WTC11 (cell line): ENCODE measurements around the gene ARL4D. TPM values are rescaled to one million over a fixed set of nuclear protein-coding genes. Genes with fewer than 3 reads are reported as not detected.

Experiments used
- ATAC-seq: fragments of 200-7000 bp; cut with Tn5 transposase; 2 replicates; pipeline ENCODE4 v1.10.0; 2021; ENCODE audit warnings: mild to moderate bottlenecking, moderate library complexity
- CTCF ChIA-PET: fragments of 300-600 bp; sonication (Branson Sonifier 250); formaldehyde crosslinking; loops from one replicate; lab custom pipeline; 2021; ENCODE audit warnings: antibody characterized with exemption; lab: Charles Lee
- POLR2A ChIA-PET: fragments of 350-600 bp; sonication (Branson Sonifier 250); formaldehyde crosslinking; loops from one replicate; lab custom pipeline; 2021; ENCODE audit warnings: antibody characterized with exemption; lab: Charles Lee
- DNase-seq: peaks from one replicate; pipeline ENCODE4 v3.0.0; 2021; ENCODE audit warnings: low spot score
- H3K27ac Mint-ChIP-seq: 2 replicates; pipeline ENCODE4 v1.8.0; 2021; ENCODE audit warnings: mixed read lengths
- H3K27me3 Mint-ChIP-seq: 2 replicates; pipeline ENCODE4 v1.8.0; 2021; ENCODE audit warnings: low read depth, mild to moderate bottlenecking, moderate library complexity, mixed read lengths
- H3K36me3 Mint-ChIP-seq: 2 replicates; pipeline ENCODE4 v1.8.0; 2021; ENCODE audit warnings: mixed read lengths
- H3K4me1 Mint-ChIP-seq: 2 replicates; pipeline ENCODE4 v1.8.0; 2022; ENCODE audit warnings: mixed read lengths
- H3K4me3 Mint-ChIP-seq: 2 replicates; pipeline ENCODE4 v1.8.0; 2021; ENCODE audit warnings: mild to moderate bottlenecking, moderate library complexity, mixed read lengths
- H3K9me3 Mint-ChIP-seq: 2 replicates; pipeline ENCODE4 v1.8.0; 2021; ENCODE audit warnings: mixed read lengths
- CREB1 ChIP-seq: sonication (generic); formaldehyde crosslinking; IDR thresholded peaks from 2 replicates; pipeline ENCODE4 v1.8.0; 2023; ENCODE audit warnings: mild to moderate bottlenecking, missing genetic modification reagents
- ELF4 ChIP-seq: sonication (generic); formaldehyde crosslinking; IDR thresholded peaks from 2 replicates; pipeline ENCODE4 v1.8.1; 2022; ENCODE audit warnings: low read depth, mild to moderate bottlenecking, moderate library complexity, missing genetic modification reagents
- FOXJ3 ChIP-seq: sonication (generic); formaldehyde crosslinking; IDR thresholded peaks from 2 replicates; pipeline ENCODE4 v1.9.0; 2021; ENCODE audit warnings: missing genetic modification reagents, mild to moderate bottlenecking, borderline replicate concordance
- FOXK1 ChIP-seq: sonication (generic); formaldehyde crosslinking; IDR thresholded peaks from 2 replicates; pipeline ENCODE4 v1.8.0; 2022; ENCODE audit warnings: mild to moderate bottlenecking, moderate library complexity, missing genetic modification reagents
- GABPB1 ChIP-seq: sonication (generic); formaldehyde crosslinking; IDR thresholded peaks from 2 replicates; pipeline ENCODE4 v1.8.1; 2023; ENCODE audit warnings: mild to moderate bottlenecking, missing genetic modification reagents
- IRF2 ChIP-seq: sonication (generic); formaldehyde crosslinking; IDR thresholded peaks from 2 replicates; pipeline ENCODE4 v1.8.0; 2022; ENCODE audit warnings: low read depth, missing genetic modification reagents, borderline replicate concordance
- NFYB ChIP-seq: sonication (generic); formaldehyde crosslinking; conservative IDR thresholded peaks from 2 replicates; pipeline ENCODE4 v1.8.0; 2022; ENCODE audit warnings: low read depth, missing genetic modification reagents
- PRRX2 ChIP-seq: fragments of 250-450 bp; sonication (Bioruptor Pico); IDR thresholded peaks from 2 replicates; pipeline ENCODE4 v1.8.0; 2021; ENCODE audit warnings: mild to moderate bottlenecking
- SOX15 ChIP-seq: fragments of 250-450 bp; sonication (Bioruptor Pico); IDR thresholded peaks from 2 replicates; pipeline ENCODE4 v1.9.0; 2021; ENCODE audit warnings: mild to moderate bottlenecking
- SP1 ChIP-seq: sonication (generic); formaldehyde crosslinking; conservative IDR thresholded peaks from 2 replicates; pipeline ENCODE4 v1.8.1; 2022; ENCODE audit warnings: missing genetic modification reagents
- ZBTB21 ChIP-seq: sonication (generic); formaldehyde crosslinking; IDR thresholded peaks from 2 replicates; pipeline ENCODE4 v1.8.1; 2023; ENCODE audit warnings: mild to moderate bottlenecking, missing genetic modification reagents, borderline replicate concordance
- ZNF121 ChIP-seq: sonication (generic); formaldehyde crosslinking; IDR thresholded peaks from 2 replicates; pipeline ENCODE4 v1.8.0; 2023; ENCODE audit warnings: missing genetic modification reagents
- ZNF219 ChIP-seq: sonication (generic); formaldehyde crosslinking; IDR thresholded peaks from 2 replicates; pipeline ENCODE4 v1.8.0; 2023; ENCODE audit warnings: missing genetic modification reagents, mild to moderate bottlenecking, borderline replicate concordance
- total RNA-seq: library from RNA; stranded (reverse); gene quantifications from 3 replicates; pipeline ENCODE4 v1.2.3, GENCODE V29; 2021
- TF ChIP-seq, protein P1 (sequence below): sonication (generic); formaldehyde crosslinking; IDR thresholded peaks from 2 replicates; pipeline ENCODE4 v1.8.1; 2022; ENCODE audit warnings: low read depth, mild to moderate bottlenecking, moderate library complexity, missing genetic modification reagents, borderline replicate concordance
- TF ChIP-seq, protein P2 (sequence below): sonication (generic); formaldehyde crosslinking; IDR thresholded peaks from 2 replicates; pipeline ENCODE4 v1.8.0; 2022; ENCODE audit warnings: mild to moderate bottlenecking, missing genetic modification reagents
- TF ChIP-seq, protein P3 (sequence below): sonication (generic); formaldehyde crosslinking; IDR thresholded peaks from 2 replicates; pipeline ENCODE4 v1.8.0; 2022; ENCODE audit warnings: mild to moderate bottlenecking, missing genetic modification reagents
- TF ChIP-seq, protein P4 (sequence below): sonication (generic); formaldehyde crosslinking; IDR thresholded peaks from 2 replicates; pipeline ENCODE4 v1.8.0; 2023; ENCODE audit warnings: missing genetic modification reagents
- TF ChIP-seq, protein P5 (sequence below): sonication (generic); formaldehyde crosslinking; IDR thresholded peaks from 2 replicates; pipeline ENCODE4 v1.8.0; 2023; ENCODE audit warnings: missing genetic modification reagents, mild to moderate bottlenecking, borderline replicate concordance
- TF ChIP-seq, protein P6 (sequence below): sonication (generic); formaldehyde crosslinking; IDR thresholded peaks from 2 replicates; pipeline ENCODE4 v1.8.1; 2023; ENCODE audit warnings: mild to moderate bottlenecking, missing genetic modification reagents, moderate library complexity

The ARL4D gene
- total RNA-seq, 1 experiment from 2014 or later, result 11.9 TPM

DNA sequence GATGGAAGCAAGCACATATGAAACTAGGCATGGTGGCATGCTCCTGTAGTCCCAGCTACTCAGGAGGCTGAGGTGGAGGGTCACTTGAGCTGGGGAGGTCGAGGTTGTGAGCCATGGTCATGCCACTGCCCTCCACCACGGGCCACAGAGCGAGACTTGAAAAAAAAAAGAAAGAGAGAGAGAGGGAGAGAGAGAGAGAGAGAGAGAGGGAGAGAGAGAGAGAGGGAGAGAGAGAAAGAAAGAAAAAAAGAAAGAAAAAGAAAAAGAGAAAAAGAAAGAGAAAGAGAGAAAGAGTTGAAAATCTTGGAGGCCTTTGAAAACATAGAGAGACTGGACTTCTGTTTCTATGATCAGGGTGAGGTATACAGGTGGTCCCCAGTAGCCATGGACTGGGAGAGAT is 15.4 kb upstream of the ARL4D start:
- H3K27me3 Mint-ChIP-seq, result peaks cover 9% of the 10 kb centered on the region
- DNase-seq (no peak), ATAC-seq (no peak)
- H3K36me3 Mint-ChIP-seq, result peaks cover 14% of the 10 kb centered on the region
- ChIA-PET POLR2A (no interaction called here), CTCF (interaction anchor here (1.4 kb wide), 1 partner anchor 100 kb away, joined by 4 read pairs; the partner anchor contains the start of gene DHX8)
- peaks cover 18% of the 10 kb centered on the region for H3K9me3 Mint-ChIP-seq
- H3K4me1 Mint-ChIP-seq, result peaks cover 5% of the 10 kb centered on the region; the same call in 1 of the 2 replicates
- H3K4me3 Mint-ChIP-seq, result no peak overlapping the region
- H3K27ac Mint-ChIP-seq, result no peak overlapping the region
- TF ChIP-seq, protein P1, sequence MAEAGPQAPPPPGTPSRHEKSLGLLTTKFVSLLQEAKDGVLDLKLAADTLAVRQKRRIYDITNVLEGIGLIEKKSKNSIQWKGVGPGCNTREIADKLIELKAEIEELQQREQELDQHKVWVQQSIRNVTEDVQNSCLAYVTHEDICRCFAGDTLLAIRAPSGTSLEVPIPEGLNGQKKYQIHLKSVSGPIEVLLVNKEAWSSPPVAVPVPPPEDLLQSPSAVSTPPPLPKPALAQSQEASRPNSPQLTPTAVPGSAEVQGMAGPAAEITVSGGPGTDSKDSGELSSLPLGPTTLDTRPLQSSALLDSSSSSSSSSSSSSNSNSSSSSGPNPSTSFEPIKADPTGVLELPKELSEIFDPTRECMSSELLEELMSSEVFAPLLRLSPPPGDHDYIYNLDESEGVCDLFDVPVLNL (CRISPR knock-in tag), result no peak
- TF ChIP-seq CREB1 (no peak), NFYB (CRISPR knock-in tag) (no peak), SOX15 (CRISPR knock-in tag) (no peak), PRRX2 (CRISPR knock-in tag) (no peak), FOXK1 (CRISPR knock-in tag) (no peak), SP1 (CRISPR knock-in tag) (no peak), ZNF219 (CRISPR knock-in tag) (no peak), ELF4 (CRISPR knock-in tag) (no peak), GABPB1 (CRISPR knock-in tag) (no peak), FOXJ3 (no peak), ZBTB21 (CRISPR knock-in tag) (no peak), IRF2 (CRISPR knock-in tag) (no peak), ZNF121 (no peak)
- TF ChIP-seq, protein P2, sequence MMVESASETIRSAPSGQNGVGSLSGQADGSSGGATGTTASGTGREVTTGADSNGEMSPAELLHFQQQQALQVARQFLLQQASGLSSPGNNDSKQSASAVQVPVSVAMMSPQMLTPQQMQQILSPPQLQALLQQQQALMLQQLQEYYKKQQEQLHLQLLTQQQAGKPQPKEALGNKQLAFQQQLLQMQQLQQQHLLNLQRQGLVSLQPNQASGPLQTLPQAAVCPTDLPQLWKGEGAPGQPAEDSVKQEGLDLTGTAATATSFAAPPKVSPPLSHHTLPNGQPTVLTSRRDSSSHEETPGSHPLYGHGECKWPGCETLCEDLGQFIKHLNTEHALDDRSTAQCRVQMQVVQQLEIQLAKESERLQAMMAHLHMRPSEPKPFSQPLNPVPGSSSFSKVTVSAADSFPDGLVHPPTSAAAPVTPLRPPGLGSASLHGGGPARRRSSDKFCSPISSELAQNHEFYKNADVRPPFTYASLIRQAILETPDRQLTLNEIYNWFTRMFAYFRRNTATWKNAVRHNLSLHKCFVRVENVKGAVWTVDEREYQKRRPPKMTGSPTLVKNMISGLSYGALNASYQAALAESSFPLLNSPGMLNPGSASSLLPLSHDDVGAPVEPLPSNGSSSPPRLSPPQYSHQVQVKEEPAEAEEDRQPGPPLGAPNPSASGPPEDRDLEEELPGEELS, result no peak
- TF ChIP-seq, protein P3, sequence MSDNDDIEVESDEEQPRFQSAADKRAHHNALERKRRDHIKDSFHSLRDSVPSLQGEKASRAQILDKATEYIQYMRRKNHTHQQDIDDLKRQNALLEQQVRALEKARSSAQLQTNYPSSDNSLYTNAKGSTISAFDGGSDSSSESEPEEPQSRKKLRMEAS (CRISPR knock-in tag), result no peak
- TF ChIP-seq, protein P4, sequence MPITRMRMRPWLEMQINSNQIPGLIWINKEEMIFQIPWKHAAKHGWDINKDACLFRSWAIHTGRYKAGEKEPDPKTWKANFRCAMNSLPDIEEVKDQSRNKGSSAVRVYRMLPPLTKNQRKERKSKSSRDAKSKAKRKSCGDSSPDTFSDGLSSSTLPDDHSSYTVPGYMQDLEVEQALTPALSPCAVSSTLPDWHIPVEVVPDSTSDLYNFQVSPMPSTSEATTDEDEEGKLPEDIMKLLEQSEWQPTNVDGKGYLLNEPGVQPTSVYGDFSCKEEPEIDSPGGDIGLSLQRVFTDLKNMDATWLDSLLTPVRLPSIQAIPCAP, result no peak
- TF ChIP-seq, protein P5, sequence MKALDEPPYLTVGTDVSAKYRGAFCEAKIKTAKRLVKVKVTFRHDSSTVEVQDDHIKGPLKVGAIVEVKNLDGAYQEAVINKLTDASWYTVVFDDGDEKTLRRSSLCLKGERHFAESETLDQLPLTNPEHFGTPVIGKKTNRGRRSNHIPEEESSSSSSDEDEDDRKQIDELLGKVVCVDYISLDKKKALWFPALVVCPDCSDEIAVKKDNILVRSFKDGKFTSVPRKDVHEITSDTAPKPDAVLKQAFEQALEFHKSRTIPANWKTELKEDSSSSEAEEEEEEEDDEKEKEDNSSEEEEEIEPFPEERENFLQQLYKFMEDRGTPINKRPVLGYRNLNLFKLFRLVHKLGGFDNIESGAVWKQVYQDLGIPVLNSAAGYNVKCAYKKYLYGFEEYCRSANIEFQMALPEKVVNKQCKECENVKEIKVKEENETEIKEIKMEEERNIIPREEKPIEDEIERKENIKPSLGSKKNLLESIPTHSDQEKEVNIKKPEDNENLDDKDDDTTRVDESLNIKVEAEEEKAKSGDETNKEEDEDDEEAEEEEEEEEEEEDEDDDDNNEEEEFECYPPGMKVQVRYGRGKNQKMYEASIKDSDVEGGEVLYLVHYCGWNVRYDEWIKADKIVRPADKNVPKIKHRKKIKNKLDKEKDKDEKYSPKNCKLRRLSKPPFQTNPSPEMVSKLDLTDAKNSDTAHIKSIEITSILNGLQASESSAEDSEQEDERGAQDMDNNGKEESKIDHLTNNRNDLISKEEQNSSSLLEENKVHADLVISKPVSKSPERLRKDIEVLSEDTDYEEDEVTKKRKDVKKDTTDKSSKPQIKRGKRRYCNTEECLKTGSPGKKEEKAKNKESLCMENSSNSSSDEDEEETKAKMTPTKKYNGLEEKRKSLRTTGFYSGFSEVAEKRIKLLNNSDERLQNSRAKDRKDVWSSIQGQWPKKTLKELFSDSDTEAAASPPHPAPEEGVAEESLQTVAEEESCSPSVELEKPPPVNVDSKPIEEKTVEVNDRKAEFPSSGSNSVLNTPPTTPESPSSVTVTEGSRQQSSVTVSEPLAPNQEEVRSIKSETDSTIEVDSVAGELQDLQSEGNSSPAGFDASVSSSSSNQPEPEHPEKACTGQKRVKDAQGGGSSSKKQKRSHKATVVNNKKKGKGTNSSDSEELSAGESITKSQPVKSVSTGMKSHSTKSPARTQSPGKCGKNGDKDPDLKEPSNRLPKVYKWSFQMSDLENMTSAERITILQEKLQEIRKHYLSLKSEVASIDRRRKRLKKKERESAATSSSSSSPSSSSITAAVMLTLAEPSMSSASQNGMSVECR (CRISPR knock-in tag), result no peak
- TF ChIP-seq, protein P6, sequence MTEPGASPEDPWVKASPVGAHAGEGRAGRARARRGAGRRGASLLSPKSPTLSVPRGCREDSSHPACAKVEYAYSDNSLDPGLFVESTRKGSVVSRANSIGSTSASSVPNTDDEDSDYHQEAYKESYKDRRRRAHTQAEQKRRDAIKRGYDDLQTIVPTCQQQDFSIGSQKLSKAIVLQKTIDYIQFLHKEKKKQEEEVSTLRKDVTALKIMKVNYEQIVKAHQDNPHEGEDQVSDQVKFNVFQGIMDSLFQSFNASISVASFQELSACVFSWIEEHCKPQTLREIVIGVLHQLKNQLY (CRISPR knock-in tag), result no peak
